ENCODE measurements around the gene SCUBE1.

GRCh38 chr22:43269246-43269645 is 73.9 kb downstream of the SCUBE1 start:
- no peak for TF ChIP-seq CTCF (IDR thresholded peaks at IDR 0.05)
- no peak for TF ChIP-seq POLR2A (IDR thresholded peaks at IDR 0.05)
